ENCODE results near the gene HOXB5.

Gene HOXB5

GRCh38 chr17:48550502-48551213, 42.9 kb downstream of the HOXB5 start:
- no peak overlapping the region for H3K4me3 ChIP-seq (ENCODE audit: low read depth, low read length)
- DNase-seq (ENCODE audit: low read depth): no peak
- TF ChIP-seq CTCF (conservative IDR thresholded peaks at IDR 0.05; ENCODE audit: low read depth, low read length): no peak

GRCh38 chr17:48549914-48550501, 43.6 kb downstream of the HOXB5 start:
- no peak for TF ChIP-seq CTCF (conservative IDR thresholded peaks at IDR 0.05; ENCODE audit: low read depth, low read length)
- H3K4me3 ChIP-seq (ENCODE audit: low read depth, low read length): no peak overlapping the region
- DNase-seq (ENCODE audit: low read depth): no peak

GRCh38 chr17:48549281-48549630, 44.3 kb downstream of the HOXB5 start:
- TF ChIP-seq CTCF (conservative IDR thresholded peaks at IDR 0.05; ENCODE audit: low read depth, low read length): no peak
- no peak overlapping the region for H3K4me3 ChIP-seq (ENCODE audit: low read depth, low read length)
- no peak for DNase-seq (ENCODE audit: low read depth)

DNA sequence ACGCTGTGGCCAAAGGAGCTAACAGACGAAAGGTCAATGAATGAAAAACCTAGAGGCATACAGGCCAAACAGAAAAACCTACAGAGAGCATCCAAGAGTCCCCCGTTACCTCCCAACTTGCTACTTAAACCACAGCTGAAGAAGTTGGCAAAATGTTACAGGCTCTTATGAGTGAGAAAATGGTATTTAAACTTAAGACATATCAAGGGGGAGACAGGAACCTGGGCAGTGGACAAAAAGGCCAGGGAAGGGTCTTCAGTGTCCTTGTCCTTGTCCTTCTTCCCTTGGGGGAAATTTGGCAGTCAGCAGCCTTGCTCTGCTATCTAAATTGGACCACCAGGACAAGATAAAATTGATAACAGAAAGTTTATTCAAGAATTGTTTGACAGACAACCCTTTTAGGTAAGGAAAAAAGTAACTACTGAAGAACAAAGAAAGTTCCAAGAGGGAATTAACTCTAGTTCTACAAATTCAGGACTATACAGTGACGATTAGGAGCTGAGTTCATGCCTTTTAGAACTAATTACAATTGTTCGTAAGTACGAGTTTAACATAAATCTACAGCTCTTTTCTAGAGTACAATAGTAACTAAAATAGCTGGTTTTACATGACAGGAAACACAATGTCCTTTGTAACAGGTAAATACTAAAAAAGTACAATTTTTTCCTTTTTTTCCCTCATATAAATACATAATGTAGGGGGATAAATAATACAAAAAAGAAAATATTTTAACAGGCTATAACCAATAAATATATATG, 44.9 kb downstream of the HOXB5 start:
- no peak overlapping the region for H3K4me3 ChIP-seq (ENCODE audit: low read depth, low read length)

DNA sequence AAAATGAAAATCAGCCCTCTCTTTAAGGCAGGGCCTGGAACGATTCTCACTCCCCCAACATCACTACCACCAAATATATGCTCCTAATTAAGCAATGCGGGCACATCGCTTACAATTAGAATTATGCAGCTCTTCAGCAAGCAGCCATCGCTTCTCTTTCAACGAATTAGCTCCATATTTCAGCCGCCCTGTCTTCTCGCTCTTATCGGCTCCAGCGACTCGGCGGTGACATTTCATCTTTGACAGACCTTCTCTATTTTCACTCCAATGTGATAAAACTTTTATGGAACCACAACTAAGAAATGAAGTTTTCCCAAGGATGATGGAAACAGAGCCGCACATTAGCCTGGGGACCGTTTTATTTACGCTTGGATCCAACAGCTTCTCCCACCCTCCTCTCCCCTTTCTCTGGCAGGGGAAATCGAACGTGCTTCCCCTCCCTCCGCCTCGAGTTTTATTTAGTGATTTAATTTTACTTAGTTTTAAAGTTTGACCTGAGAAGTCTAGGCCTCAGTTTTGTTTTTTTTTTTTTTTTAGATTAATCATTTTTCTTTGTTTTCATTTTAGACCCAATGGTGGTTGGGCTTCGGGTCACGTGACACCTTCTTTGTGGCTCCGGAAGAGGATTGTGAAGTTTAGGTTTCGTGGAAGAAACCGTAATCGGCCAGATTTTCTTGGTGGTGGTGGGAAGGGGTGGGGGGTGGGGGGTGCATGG, 45.6 kb downstream of the HOXB5 start:
- no peak for DNase-seq (ENCODE audit: low read depth)
- no peak for TF ChIP-seq CTCF (conservative IDR thresholded peaks at IDR 0.05; ENCODE audit: low read depth, low read length)
- H3K4me3 ChIP-seq (ENCODE audit: low read depth, low read length): no peak overlapping the region

More for the DNA sequence above, 44.9 kb downstream of the HOXB5 start:
- no peak for DNase-seq (ENCODE audit: low read depth)
- no peak for TF ChIP-seq CTCF (conservative IDR thresholded peaks at IDR 0.05; ENCODE audit: low read depth, low read length)

GRCh38 chr17:48546924-48547807, 46.4 kb downstream of the HOXB5 start:
- DNase-seq (ENCODE audit: low read depth): no peak
- no peak for TF ChIP-seq CTCF (conservative IDR thresholded peaks at IDR 0.05; ENCODE audit: low read depth, low read length)
- H3K4me3 ChIP-seq (ENCODE audit: low read depth, low read length): no peak overlapping the region

Measured in choroid plexus epithelial cell (primary cell).